Measurements from ENCODE around the gene SCN10A.

- no peak for TF ChIP-seq CTCF (IDR thresholded peaks at IDR 0.05)
- no peak for TF ChIP-seq POLR2A (IDR thresholded peaks at IDR 0.05)
Measured at GRCh38 chr3:38696034-38696433, 120.0 kb downstream of the SCN10A start.

Data from esophagus squamous epithelium (tissue), 4 donors.